Activated naive CD4-positive, alpha-beta T cell treated with anti-CD3 and anti-CD28 coated beads for 36 hours (primary cell): ENCODE data around the gene TAL1. TPM values are rescaled to one million over a fixed set of nuclear protein-coding genes. Genes with fewer than 3 reads are reported as not detected.

ENCODE experiments used
- CTCF ChIA-PET: fragments of 350-600 bp; sonication (Branson Sonifier 250); formaldehyde crosslinking; loops from one replicate; lab custom pipeline; 2021; ENCODE audit warnings: antibody characterized with exemption; lab: Charles Lee
- DNase-seq: peaks from one replicate; pipeline ENCODE4 v3.0.0-alpha.2; 2020
- H3K27ac Mint-ChIP-seq: one replicate; pipeline ENCODE4 v1.8.0; 2021; ENCODE audit warnings: mild to moderate bottlenecking, mixed read lengths
- H3K27me3 Mint-ChIP-seq: one replicate; pipeline ENCODE4 v1.8.0; 2021; ENCODE audit warnings: low read depth, mixed read lengths
- H3K36me3 Mint-ChIP-seq: one replicate; pipeline ENCODE4 v1.8.0; 2021; ENCODE audit warnings: low read depth, mixed read lengths
- H3K4me1 Mint-ChIP-seq: one replicate; pipeline ENCODE4 v1.8.0; 2021; ENCODE audit warnings: low read depth, mixed read lengths
- H3K4me3 Mint-ChIP-seq: one replicate; pipeline ENCODE4 v1.8.0; 2021; ENCODE audit warnings: mild to moderate bottlenecking, moderate library complexity, mixed read lengths
- H3K9me3 Mint-ChIP-seq: one replicate; pipeline ENCODE4 v1.8.0; 2021; ENCODE audit warnings: mixed read lengths
- intact Hi-C: fragments of 100-400 bp; cut with micrococcal nuclease; formaldehyde crosslinking; loops from one replicate; pipeline ENCODE4 v1.15.1; 2023
- total RNA-seq, 2 experiments: library from RNA; stranded (reverse); gene quantifications; one replicate each; pipeline ENCODE4 v1.2.3, GENCODE V29; 2021

The TAL1 gene
- total RNA-seq, 2 experiments from 2014 or later: not detected

DNA sequence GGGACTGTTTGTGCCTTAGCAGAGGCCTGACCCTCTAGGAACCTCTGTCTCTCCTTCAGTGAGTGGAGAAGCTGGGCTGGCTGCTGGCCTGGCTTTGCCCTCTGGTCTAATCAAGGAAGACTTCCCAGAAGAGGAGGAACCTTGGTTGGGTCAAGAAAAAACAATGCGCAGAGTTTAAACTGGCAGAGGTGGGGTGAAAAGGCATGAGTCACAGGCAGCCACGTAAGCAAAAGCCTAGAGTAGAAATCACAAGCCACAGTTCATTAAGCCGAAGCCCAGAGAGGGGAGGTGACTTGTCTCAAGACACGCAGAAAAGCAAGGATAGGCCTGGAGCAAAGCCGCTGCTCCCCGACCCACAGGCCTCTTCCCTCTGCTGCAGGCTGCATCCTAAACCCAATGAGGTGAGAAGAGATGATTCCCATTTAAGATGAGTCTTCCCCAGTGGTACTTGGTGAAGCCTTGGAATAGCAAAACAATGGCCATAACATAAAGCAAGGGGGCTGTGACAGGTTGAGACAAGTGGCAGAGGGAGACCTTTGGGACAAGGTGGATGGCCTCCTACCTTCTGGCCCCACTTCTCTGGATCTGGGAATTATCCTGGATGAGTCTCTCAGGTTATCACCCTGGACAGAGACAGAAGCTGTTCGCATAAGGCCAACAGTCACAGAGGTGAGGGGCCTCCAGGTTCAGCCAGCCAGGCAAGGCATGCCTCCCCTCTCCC is 49.9 kb downstream of the TAL1 start:
- DNase-seq: no peak
- no peak overlapping the region for H3K27ac Mint-ChIP-seq
- CTCF ChIA-PET: interaction anchor here (3.6 kb wide), 1 partner anchor 12 kb away, joined by 21 read pairs; no protein-coding TSS in a partner anchor
- peaks cover 26% of the 10 kb centered on the region for H3K27me3 Mint-ChIP-seq
- no peak overlapping the region for H3K4me3 Mint-ChIP-seq
- intact Hi-C loops: no loop called here
- H3K4me1 Mint-ChIP-seq: peaks cover 8% of the 10 kb centered on the region
- no peaks in the 10 kb centered on the region for H3K9me3 Mint-ChIP-seq
- H3K36me3 Mint-ChIP-seq: no peaks in the 10 kb centered on the region

DNA sequence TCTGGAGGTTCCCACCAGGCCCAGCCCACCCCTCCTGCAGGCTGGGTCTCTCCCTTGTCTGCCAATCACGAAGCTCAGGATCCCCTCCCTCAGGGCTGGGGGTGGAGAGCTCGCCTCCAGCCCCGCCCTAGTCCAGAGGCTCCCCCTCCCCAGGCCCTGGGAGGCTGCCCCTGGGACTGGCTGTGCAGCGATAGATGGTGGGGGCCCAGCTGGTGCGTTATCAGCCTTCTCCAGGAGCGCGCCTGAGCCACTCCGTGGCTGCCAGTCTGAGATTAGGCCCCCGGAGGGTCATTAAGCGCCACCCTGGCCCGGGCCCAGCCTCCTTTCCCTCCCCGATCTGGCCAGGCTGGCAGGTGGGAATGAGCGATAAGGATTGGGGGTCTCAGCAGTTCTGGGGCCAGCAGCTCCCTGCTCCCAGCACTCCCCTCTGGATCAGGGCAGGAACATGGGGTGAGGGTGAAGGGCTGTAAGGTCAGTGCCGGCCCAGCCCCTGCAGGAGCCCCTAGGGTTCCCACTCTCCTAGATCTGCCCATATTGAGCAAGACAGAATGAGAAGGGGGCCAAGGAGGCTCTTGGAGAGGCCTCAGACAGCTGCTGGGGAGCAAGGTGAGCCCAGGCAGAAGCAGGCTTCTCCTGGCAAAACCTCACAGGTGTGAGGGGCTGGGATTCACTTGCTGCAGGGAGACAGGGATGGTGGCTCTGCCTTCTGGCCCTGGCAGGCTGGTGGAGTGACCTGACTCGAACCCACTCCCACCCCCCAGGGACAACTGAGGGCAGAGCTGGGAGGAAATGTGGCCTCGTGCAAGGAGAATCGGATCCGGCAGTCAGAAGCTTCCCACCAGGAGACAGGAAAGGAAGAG is 50.7 kb downstream of the TAL1 start:
- H3K27me3 Mint-ChIP-seq: peaks cover 26% of the 10 kb centered on the region

DNA sequence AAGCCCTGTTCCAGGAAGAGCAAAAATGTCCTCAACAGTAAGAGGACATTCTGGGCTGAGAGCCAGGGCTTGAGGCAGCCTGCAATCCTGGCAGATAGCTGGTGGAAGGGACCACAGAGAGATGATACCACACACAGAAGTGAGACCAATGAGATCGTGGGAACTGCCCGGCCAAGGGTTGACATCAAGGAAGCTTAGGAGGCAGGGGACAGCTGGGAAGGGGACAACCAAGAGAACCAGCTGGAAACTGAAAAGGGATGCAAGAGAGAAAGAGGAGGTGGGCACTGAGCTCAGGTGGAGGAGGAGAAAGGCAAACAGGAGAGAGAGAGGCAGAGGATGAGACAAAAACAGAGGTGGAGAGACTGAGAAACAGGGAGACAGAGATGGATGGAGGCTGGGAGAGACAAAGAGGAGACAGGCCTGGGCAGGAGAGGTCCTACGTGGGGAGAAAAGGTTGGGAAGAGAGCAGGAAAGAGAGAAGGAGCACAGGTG is 51.4 kb downstream of the TAL1 start:
- intact Hi-C loops: no loop called here
- no peaks in the 10 kb centered on the region for H3K36me3 Mint-ChIP-seq
- no peak overlapping the region for H3K27ac Mint-ChIP-seq
- CTCF ChIA-PET: interaction anchor here (0.7 to 2.1 kb wide), 3 partner anchors 12 to 42 kb away, joined by 3 to 6 read pairs (median 3); no protein-coding TSS in a partner anchor
- peaks cover 26% of the 10 kb centered on the region for H3K27me3 Mint-ChIP-seq
- H3K4me3 Mint-ChIP-seq: no peak overlapping the region
- H3K9me3 Mint-ChIP-seq: no peaks in the 10 kb centered on the region
- no peak for DNase-seq
- H3K4me1 Mint-ChIP-seq: peaks cover 8% of the 10 kb centered on the region

More for the DNA sequence above, 50.7 kb downstream of the TAL1 start:
- Mint-ChIP-seq H3K36me3 (no peaks in the 10 kb centered on the region), H3K4me1 (peaks cover 8% of the 10 kb centered on the region), H3K9me3 (no peaks in the 10 kb centered on the region), H3K4me3 (no peak overlapping the region), H3K27ac (no peak overlapping the region)
- intact Hi-C loops: no loop called here
- no peak for DNase-seq
- CTCF ChIA-PET: interaction anchor here (0.7 kb wide), 2 partner anchors 11 to 12 kb away, joined by 3 read pairs; no protein-coding TSS in a partner anchor

DNA sequence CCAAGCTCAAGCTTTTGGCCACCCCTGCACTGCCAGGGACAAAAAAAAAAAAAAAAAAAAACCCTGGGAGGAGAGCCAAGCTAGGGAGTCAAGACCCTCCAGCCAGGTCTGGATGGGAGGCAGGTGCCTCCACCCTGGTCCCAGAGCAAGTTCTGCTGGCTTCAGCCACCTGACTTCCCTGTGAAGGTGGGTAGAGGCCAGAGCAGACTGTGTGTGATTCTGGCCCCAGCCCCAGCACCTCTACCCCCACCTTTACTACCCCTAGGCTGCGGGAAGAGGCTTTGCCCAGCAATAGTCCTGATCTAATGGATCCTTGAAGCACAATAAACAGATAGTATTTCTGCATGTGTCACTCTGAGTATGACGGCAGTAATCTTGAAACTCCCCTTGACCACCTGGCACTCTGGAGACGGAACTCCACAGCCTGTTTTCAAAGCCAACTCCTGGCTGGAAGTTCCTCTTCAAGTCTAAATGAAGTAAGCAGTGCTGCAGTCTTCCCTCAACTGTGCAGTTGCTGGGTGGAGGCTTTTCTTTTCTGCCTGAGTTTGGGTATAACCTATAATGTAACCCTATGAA is 51.9 kb downstream of the TAL1 start:
- no peaks in the 10 kb centered on the region for H3K9me3 Mint-ChIP-seq
- intact Hi-C loops: loop anchor here (1.0 to 5.0 kb wide), 5 partner anchors 155 to 547 kb away; no protein-coding TSS in a partner anchor
- no peak overlapping the region for H3K27ac Mint-ChIP-seq
- CTCF ChIA-PET: interaction anchor here (1.0 to 3.0 kb wide), 13 partner anchors 10 to 545 kb away, joined by 3 to 21 read pairs (median 6); partner anchors contain the start of gene PDZK1IP1
- no peaks in the 10 kb centered on the region for H3K36me3 Mint-ChIP-seq
- peaks cover 10% of the 10 kb centered on the region for H3K4me1 Mint-ChIP-seq
- peaks cover 29% of the 10 kb centered on the region for H3K27me3 Mint-ChIP-seq
- DNase-seq: no peak
- H3K4me3 Mint-ChIP-seq: no peak overlapping the region

DNA sequence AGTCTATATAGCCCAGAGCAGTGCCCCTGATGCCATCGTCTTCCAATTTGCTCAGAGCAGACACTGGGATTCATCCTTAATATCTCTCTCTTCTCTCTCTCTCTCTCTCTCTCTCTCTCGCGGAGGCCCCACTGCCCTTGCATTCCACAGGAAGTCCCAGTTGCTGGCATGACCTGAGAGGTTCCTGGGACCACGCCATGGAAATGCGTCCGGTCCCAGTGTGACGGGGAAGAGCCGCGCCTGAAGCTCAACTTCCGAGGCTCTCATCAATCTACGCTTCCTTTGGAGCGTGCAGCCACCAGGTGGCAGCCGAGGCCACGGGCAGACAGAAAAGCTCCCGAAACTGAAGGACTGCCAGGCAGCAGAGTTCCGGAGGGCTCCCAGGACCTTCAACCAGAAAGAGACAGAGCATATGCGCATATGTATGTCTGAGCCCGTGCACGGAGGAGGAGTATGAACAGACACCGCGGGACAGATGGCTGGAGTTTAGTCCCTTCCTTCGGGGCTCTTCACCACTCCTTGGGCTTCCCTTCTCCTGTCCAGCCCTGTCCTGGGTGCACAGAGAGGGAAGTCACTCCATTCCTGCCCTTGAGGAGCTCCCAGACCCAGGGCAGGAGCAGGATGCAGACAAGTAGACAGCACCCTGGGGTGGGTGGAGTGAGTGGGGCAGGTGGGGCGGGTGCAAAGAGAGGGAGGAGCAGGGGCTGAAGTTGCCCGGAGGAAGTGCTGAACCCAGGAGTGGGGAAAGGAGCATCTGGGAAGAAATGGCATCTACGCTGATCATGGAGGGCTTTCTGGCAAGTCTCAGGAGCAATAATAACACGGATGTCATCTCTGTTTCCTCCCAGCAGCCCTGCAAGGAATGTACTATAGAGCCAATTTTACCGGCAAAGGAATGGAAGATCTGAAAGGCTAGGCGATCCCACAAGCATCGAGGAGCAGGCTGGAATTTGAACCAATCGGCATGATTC is 52.7 kb downstream of the TAL1 start:
- Mint-ChIP-seq H3K9me3 (no peaks in the 10 kb centered on the region), H3K4me3 (peak overlapping the region; percentile 79), H3K4me1 (peaks cover 10% of the 10 kb centered on the region), H3K27me3 (peaks cover 34% of the 10 kb centered on the region), H3K27ac (no peak overlapping the region), H3K36me3 (no peaks in the 10 kb centered on the region)
- peak; percentile 90 for DNase-seq
- CTCF ChIA-PET: interaction anchor here (0.6 to 3.0 kb wide), 36 partner anchors 9 to 546 kb away, joined by 3 to 21 read pairs (median 4); partner anchors contain the start of genes PDZK1IP1 and TAL1
- intact Hi-C loops: loop anchor here (1.0 to 5.0 kb wide), 5 partner anchors 155 to 548 kb away; no protein-coding TSS in a partner anchor

DNA sequence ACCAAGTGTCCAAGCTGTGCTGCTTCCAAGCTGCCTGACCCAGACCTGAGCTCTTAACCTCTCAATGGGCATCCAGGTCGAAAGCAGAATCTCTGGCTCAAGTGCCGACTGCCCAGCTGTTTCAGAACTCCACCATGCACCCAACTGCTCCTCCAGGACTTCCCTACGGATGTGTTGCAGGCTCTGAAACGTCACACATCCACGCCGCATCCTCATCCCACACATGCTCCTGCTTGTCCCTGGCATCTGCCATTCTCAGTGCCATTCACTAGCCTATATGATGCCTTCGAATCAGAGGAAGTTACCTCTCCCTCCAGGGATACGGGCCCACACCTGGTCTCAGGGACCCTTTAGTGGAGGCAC is 53.4 kb downstream of the TAL1 start:
- Mint-ChIP-seq H3K27me3 (peaks cover 39% of the 10 kb centered on the region), H3K36me3 (no peaks in the 10 kb centered on the region), H3K4me1 (peaks cover 10% of the 10 kb centered on the region)

DNA sequence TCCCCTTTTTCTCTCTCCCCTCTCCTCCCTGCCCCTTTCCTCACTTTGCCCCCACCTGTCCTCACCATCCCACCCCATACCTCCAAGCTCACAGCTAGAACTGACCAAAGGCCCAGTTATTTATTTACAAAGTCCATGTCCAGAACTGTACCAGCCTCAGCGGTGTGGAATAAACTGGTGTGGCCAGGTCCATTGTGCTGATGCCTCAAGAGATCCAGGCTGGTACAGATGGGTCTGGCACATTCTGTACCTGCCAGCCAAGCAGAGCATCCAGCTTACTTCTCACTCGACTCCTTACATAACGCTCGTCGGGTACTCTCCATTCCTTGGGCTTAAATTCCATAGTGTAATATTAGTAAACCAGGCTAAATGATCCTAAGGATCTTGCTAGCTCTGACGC is 54.0 kb downstream of the TAL1 start:
- DNase-seq: no peak
- Mint-ChIP-seq H3K4me3 (no peak overlapping the region), H3K27me3 (peaks cover 43% of the 10 kb centered on the region), H3K9me3 (no peaks in the 10 kb centered on the region), H3K27ac (no peak overlapping the region), H3K4me1 (peaks cover 10% of the 10 kb centered on the region), H3K36me3 (no peaks in the 10 kb centered on the region)
- CTCF ChIA-PET: interaction anchor here (0.6 to 3.0 kb wide), 16 partner anchors 10 to 547 kb away, joined by 3 to 21 read pairs (median 4); partner anchors contain the start of gene PDZK1IP1
- intact Hi-C loops: loop anchor here (2.0 to 5.0 kb wide), 2 partner anchors 157 to 549 kb away; no protein-coding TSS in a partner anchor

More for the DNA sequence above, 53.4 kb downstream of the TAL1 start:
- DNase-seq: no peak
- CTCF ChIA-PET: interaction anchor here (0.6 to 3.0 kb wide), 33 partner anchors 9 to 547 kb away, joined by 3 to 21 read pairs (median 4); partner anchors contain the start of genes PDZK1IP1 and TAL1
- intact Hi-C loops: loop anchor here (1.0 to 5.0 kb wide), 5 partner anchors 156 to 549 kb away; no protein-coding TSS in a partner anchor
- H3K4me3 Mint-ChIP-seq: peak overlapping the region; percentile 79
- H3K27ac Mint-ChIP-seq: no peak overlapping the region
- H3K9me3 Mint-ChIP-seq: no peaks in the 10 kb centered on the region

DNA sequence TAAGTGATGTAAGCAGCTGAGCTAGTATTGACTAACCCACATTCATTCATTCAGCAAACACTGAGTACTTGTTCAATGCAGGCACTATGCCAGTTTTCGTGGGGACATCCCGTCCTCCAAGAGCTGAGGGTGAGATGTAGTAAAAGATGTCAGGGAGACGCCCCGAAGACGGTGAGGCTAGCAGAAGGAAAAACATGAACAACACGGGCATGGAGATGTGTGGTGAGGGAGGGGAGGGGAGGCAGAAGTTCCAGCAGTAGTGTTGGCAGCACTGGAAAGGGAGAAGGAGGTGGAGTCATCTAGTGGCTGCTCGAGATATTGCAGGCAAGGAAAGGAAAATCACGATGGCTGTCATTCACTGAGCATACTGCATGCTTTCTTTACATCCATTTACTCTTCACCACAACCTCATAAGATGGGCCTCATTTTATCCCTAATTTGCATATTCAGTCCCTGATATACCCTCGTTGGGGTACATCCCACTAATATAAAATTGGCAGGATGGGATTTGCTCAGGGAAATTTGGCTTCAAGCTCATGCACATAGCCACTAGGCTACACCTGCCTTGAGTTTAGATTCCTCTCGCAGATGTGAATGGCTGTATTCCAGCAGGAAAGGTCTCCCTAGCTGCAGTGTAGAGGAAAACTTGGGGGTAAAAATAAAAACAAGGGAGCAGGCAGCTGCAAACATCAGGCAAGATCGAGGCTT is 56.6 kb downstream of the TAL1 start:
- Mint-ChIP-seq H3K27me3 (peaks cover 38% of the 10 kb centered on the region), H3K27ac (no peak overlapping the region), H3K36me3 (no peaks in the 10 kb centered on the region), H3K9me3 (no peaks in the 10 kb centered on the region), H3K4me1 (peaks cover 10% of the 10 kb centered on the region), H3K4me3 (no peak overlapping the region)
- CTCF ChIA-PET: interaction anchor here (0.6 to 1.7 kb wide), 11 partner anchors 9 to 1296 kb away, joined by 3 to 4 read pairs (median 3); no protein-coding TSS in a partner anchor
- intact Hi-C loops: loop anchor here (2.0 to 5.0 kb wide), 2 partner anchors 299 to 552 kb away; no protein-coding TSS in a partner anchor
- DNase-seq: peak; percentile 72

DNA sequence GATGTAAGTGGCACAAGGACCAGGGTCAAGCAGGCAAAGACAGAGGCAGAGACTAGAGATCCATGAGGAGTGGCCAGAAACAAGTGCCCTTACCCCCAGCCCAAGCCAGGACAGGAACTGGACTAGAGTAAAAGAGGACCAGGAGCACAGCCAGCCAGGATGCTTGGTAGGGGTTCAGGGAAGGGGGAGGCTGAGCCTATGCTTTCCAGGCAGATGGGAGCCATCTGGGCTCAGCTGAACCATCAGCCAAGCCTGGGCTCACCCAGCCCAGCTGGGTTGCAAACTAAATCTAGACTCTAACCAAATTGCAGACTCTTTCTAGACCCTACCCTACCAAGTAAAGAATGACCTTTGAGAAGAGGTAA is 57.4 kb downstream of the TAL1 start:
- H3K27me3 Mint-ChIP-seq: peaks cover 33% of the 10 kb centered on the region
- intact Hi-C loops: loop anchor here (2.0 to 5.0 kb wide), 2 partner anchors 298 to 553 kb away; no protein-coding TSS in a partner anchor
- CTCF ChIA-PET: interaction anchor here (0.9 to 1.7 kb wide), 4 partner anchors 8 to 18 kb away, joined by 3 to 4 read pairs (median 4); no protein-coding TSS in a partner anchor
- H3K27ac Mint-ChIP-seq: no peak overlapping the region
- H3K9me3 Mint-ChIP-seq: no peaks in the 10 kb centered on the region
- peaks cover 10% of the 10 kb centered on the region for H3K4me1 Mint-ChIP-seq
- peaks cover under 1% of the 10 kb centered on the region for H3K36me3 Mint-ChIP-seq
- H3K4me3 Mint-ChIP-seq: no peak overlapping the region
- no peak for DNase-seq

DNA sequence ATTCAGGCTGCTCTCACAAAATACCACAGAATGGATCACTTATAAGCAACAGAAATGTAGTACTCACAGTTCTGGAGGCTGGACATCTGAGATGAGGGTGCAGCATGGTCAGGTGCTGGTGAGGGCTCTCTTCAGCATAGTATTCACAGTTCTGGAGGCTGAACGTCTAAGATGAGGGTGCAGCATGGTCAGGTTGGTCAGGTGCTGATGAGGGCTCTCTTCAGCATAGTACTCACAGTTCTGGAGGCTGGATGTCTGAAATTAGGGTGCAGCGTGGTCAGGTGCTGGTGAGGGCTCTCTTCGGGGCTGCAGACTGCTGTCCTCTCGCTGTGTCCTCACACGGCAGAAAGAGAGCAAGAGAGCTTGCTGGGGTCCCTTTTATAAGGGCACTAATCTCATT is 59.2 kb downstream of the TAL1 start:
- H3K27ac Mint-ChIP-seq: no peak overlapping the region
- intact Hi-C loops: no loop called here
- peaks cover 2% of the 10 kb centered on the region for H3K4me1 Mint-ChIP-seq
- H3K36me3 Mint-ChIP-seq: peaks cover 1% of the 10 kb centered on the region
- no peaks in the 10 kb centered on the region for H3K9me3 Mint-ChIP-seq
- peaks cover 28% of the 10 kb centered on the region for H3K27me3 Mint-ChIP-seq
- CTCF ChIA-PET: interaction anchor here (0.6 kb wide), 1 partner anchor 269 kb away, joined by 3 read pairs; no protein-coding TSS in a partner anchor
- no peak for DNase-seq
- no peak overlapping the region for H3K4me3 Mint-ChIP-seq
